Nephron (organoid): ENCODE data around the gene TMEM51.

Source experiments
- H3K27ac Mint-ChIP-seq, 3 experiments: 2 replicates each; pipeline ENCODE4 v1.8.0; 2020; ENCODE audit warnings: mixed read lengths in 3 of 3, mild to moderate bottlenecking in 2 of 3, moderate library complexity in 1 of 3
- H3K27me3 Mint-ChIP-seq: 2 replicates; pipeline ENCODE4 v1.8.0; 2021; ENCODE audit warnings: low read depth, mild to moderate bottlenecking, moderate library complexity, mixed read lengths
- H3K36me3 Mint-ChIP-seq: 2 replicates; pipeline ENCODE4 v1.8.0; 2020; ENCODE audit warnings: low read depth, mixed read lengths
- H3K4me1 Mint-ChIP-seq: 2 replicates; pipeline ENCODE4 v1.8.0; 2020; ENCODE audit warnings: mixed read lengths
- H3K4me3 Mint-ChIP-seq, 3 experiments: 2 replicates each; pipeline ENCODE4 v1.8.0; 2020; ENCODE audit warnings: mild to moderate bottlenecking in 3 of 3, mixed read lengths in 3 of 3, moderate library complexity in 2 of 3
- H3K9me3 Mint-ChIP-seq: 2 replicates; pipeline ENCODE4 v1.8.0; 2020; ENCODE audit warnings: mixed read lengths
- TF ChIP-seq, protein P1 (sequence below), 3 experiments: fragments of 200-600 bp; sonication (generic); IDR thresholded peaks; one replicate each; pipeline ENCODE4 v1.5.0; 2021; ENCODE audit warnings: antibody characterized with exemption in 3 of 3; ENCODE audit not compliant: unreplicated experiment in 3 of 3

TMEM51 gene, protein sequence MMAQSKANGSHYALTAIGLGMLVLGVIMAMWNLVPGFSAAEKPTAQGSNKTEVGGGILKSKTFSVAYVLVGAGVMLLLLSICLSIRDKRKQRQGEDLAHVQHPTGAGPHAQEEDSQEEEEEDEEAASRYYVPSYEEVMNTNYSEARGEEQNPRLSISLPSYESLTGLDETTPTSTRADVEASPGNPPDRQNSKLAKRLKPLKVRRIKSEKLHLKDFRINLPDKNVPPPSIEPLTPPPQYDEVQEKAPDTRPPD

DNA sequence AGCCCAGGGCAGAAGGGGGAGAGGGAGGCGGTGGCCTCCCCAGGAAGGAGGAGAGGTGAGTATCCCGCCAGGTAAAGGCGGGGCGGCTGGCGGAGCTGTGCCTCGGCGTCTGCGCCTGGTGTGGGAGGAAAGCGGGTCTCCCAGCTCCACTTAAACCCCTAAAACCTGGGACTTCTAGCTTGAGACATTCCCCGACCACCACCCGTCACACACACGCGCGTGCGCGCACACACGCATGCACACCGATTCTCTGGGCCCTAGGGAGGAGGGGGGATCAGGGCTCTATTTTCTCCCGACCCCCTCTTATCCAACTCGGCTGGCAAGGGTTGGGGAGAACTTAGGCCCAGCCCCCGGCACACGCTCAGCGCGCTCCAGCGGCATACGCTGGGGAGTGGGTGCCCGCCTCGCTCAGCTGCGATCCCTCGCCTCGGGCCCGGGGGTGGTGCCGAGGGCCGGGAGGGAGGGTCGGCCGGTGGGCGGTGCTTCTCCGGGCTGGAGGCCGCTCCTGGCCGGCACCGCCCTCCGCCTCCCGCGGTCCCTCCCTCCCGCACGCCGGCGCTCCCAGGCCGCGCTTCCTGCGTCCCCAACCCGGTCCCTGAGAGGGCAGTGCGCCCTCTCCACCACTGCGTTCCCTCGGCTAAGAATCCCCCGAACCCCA, at the start of gene TMEM51:
Gene TMEM51 (plus strand): TSS at position 564 of the 658 bp plus-strand sequence. CDS start 61,341 bp downstream, outside the sequence.
- TF ChIP-seq, protein P1, sequence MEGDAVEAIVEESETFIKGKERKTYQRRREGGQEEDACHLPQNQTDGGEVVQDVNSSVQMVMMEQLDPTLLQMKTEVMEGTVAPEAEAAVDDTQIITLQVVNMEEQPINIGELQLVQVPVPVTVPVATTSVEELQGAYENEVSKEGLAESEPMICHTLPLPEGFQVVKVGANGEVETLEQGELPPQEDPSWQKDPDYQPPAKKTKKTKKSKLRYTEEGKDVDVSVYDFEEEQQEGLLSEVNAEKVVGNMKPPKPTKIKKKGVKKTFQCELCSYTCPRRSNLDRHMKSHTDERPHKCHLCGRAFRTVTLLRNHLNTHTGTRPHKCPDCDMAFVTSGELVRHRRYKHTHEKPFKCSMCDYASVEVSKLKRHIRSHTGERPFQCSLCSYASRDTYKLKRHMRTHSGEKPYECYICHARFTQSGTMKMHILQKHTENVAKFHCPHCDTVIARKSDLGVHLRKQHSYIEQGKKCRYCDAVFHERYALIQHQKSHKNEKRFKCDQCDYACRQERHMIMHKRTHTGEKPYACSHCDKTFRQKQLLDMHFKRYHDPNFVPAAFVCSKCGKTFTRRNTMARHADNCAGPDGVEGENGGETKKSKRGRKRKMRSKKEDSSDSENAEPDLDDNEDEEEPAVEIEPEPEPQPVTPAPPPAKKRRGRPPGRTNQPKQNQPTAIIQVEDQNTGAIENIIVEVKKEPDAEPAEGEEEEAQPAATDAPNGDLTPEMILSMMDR (IDR thresholded peaks at IDR 0.05; ENCODE audit: unreplicated experiment in 3 of 3): no peak
- peaks cover 4% of the 10 kb centered on the region for H3K9me3 Mint-ChIP-seq
- peaks cover 10% of the 10 kb centered on the region for H3K27me3 Mint-ChIP-seq
- peaks cover 69% of the 10 kb centered on the region for H3K4me1 Mint-ChIP-seq
- peak within 1 kb of the TSS; percentile 85 to 94 (median 88) for H3K27ac Mint-ChIP-seq
- H3K36me3 Mint-ChIP-seq: no peaks in the 10 kb centered on the region
- peak within 1 kb of the TSS; percentile 95 to 98 (median 97) for H3K4me3 Mint-ChIP-seq

DNA sequence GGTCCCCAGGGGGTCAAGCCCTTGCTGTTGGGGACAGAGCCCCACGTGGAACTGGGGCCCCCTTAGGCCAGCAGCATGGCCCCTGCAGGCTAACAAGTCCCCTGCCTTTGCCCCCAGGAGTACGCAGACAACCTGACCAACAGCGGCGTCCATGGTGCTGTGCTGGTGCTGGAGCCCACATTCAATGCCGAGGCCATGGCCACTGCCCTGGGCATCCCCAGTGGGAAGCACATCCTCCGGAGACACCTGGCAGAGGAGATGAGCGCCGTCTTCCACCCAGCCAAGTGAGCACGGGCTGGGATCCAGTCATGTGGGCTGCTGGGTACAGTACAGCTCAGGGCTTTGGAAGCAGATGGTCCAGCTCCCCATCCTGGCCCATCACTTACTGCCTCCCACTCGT, 49.6 kb upstream of the TMEM51 start:
- TF ChIP-seq, protein P1 (IDR thresholded peaks at IDR 0.05; ENCODE audit: unreplicated experiment in 3 of 3): no peak
- H3K27ac Mint-ChIP-seq: no peak overlapping the region
- no peak overlapping the region for H3K4me3 Mint-ChIP-seq
- peaks cover 5% of the 10 kb centered on the region for H3K4me1 Mint-ChIP-seq
- H3K27me3 Mint-ChIP-seq: peaks cover 29% of the 10 kb centered on the region
- peaks cover 10% of the 10 kb centered on the region for H3K9me3 Mint-ChIP-seq
- H3K36me3 Mint-ChIP-seq: peaks cover 14% of the 10 kb centered on the region

DNA sequence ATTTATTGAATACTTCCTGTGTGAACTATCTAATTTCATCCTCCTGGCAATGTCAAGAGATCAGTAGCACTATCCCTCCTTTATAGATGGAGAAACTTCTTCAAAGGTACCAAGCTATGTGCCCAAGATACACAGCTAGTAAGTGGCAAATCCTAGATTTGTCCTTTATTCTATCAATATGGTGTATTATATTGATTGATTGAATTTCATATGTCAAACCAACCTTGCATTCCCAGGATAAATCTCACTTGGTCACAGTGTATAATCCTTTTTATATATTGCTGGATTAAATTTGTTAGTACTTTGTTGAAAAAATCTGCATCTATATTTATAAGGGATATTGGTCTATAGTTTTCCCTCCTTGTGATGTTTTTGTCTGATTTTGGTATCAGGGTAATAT, 48.8 kb upstream of the TMEM51 start:
- peaks cover 10% of the 10 kb centered on the region for H3K9me3 Mint-ChIP-seq
- H3K4me1 Mint-ChIP-seq: no peaks in the 10 kb centered on the region
- no peak overlapping the region for H3K27ac Mint-ChIP-seq
- TF ChIP-seq, protein P1 (IDR thresholded peaks at IDR 0.05; ENCODE audit: unreplicated experiment in 3 of 3): no peak
- H3K27me3 Mint-ChIP-seq: peaks cover 21% of the 10 kb centered on the region
- no peak overlapping the region for H3K4me3 Mint-ChIP-seq
- peaks cover 14% of the 10 kb centered on the region for H3K36me3 Mint-ChIP-seq

DNA sequence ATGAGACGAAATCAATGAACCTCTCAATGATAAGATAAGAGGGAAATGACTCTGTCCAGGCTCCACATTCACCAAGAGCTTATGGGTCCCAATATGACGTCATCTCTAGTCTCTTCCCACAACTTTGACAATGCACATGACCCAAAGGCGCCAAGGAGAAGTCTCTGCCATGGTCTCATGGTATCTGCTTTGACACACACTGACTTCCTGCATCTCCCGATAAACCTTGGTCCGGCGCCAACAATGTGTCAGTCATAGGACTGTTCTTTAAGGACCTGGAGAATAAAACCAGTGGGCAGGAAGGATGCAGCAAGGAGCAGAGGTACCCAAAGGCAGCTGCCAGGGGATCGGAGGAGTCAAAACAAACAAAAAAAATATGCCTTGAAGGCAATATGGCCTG, 46.9 kb upstream of the TMEM51 start:
- Mint-ChIP-seq H3K4me1 (no peaks in the 10 kb centered on the region), H3K27ac (no peak overlapping the region), H3K27me3 (peaks cover 5% of the 10 kb centered on the region), H3K9me3 (peaks cover 10% of the 10 kb centered on the region), H3K36me3 (peaks cover 14% of the 10 kb centered on the region), H3K4me3 (no peak overlapping the region)
- TF ChIP-seq, protein P1 (IDR thresholded peaks at IDR 0.05; ENCODE audit: unreplicated experiment in 3 of 3): no peak

DNA sequence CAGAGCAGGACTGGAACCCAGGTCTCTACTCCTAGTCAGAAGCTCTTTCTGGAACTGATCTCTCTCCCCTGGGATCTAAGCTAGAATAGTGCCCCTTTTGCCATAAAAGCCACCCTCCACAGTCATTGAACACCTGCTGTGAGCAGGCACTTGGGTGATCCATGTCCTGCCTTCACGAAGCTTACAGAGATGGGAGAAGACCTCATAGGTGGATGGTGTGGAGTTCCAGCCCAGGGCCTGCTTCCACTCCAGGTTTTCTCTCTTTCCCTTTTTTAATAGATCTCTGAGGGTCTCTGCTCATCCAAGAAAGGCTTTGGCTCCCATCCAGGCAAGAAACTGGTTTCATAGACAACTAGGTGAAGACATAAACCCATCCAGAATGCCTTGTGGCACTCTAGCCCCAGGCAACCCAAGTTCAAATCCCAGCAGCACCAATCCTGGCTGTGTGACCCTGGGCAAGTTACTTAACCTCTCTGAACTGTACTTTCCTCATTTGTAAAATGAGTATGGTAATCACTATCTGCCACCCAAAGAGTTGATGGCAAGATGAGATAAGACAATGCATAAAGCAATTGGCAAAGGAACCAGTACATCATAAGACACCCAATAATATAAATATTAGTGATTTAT, 46.4 kb upstream of the TMEM51 start:
- Mint-ChIP-seq H3K4me3 (no peak overlapping the region), H3K27ac (no peak overlapping the region), H3K36me3 (peaks cover 14% of the 10 kb centered on the region), H3K4me1 (peaks cover 3% of the 10 kb centered on the region), H3K9me3 (peaks cover 10% of the 10 kb centered on the region), H3K27me3 (no peaks in the 10 kb centered on the region)
- TF ChIP-seq, protein P1 (IDR thresholded peaks at IDR 0.05; ENCODE audit: unreplicated experiment in 3 of 3): no peak
